HG02840 (cell line): Measurements from ENCODE around the gene SENP8.

Experiments
- ATAC-seq: cut with Tn5 transposase; IDR thresholded peaks from one replicate; pipeline ENCODE4 v1.9.1; 2021; ENCODE audit warnings: mild to moderate bottlenecking, moderate library complexity, moderate number of reproducible peaks; ENCODE audit not compliant: unreplicated experiment, low FRiP score

The SENP8 gene

GRCh38 chr15:72112805-72113204 is 5.4 kb upstream of the SENP8 start:
- ATAC-seq = no peak

GRCh38 chr15:72113347-72114031 is 4.7 kb upstream of the SENP8 start:
- no peak for ATAC-seq

GRCh38 chr15:72116731-72117485 is 1.3 kb upstream of the SENP8 start:
- ATAC-seq = no peak

- peak; percentile 65 for ATAC-seq
Measured at GRCh38 chr15:72117486-72118016, 652 bp upstream of the SENP8 start.

GRCh38 chr15:72124218-72124617 is 6.0 kb downstream of the SENP8 start:
- no peak for ATAC-seq

- ATAC-seq = no peak
Measured at GRCh38 chr15:72127724-72128322, 9.6 kb downstream of the SENP8 start.

- ATAC-seq = no peak
Measured at GRCh38 chr15:72128359-72128758, 10.2 kb downstream of the SENP8 start.

- ATAC-seq = no peak
Measured at GRCh38 chr15:72130272-72130671, 12.1 kb downstream of the SENP8 start.

- ATAC-seq = no peak
Measured at GRCh38 chr15:72131922-72132321, 13.7 kb downstream of the SENP8 start.

- ATAC-seq = no peak
Measured at GRCh38 chr15:72133211-72133610, 15.0 kb downstream of the SENP8 start.

GRCh38 chr15:72135719-72136118 is 17.5 kb downstream of the SENP8 start:
- no peak for ATAC-seq

- ATAC-seq = no peak
Measured at GRCh38 chr15:72136170-72137051, 18.2 kb downstream of the SENP8 start.

- no peak for ATAC-seq
Measured at GRCh38 chr15:72139667-72140066, 21.5 kb downstream of the SENP8 start.

GRCh38 chr15:72140088-72140487 is 21.9 kb downstream of the SENP8 start:
- ATAC-seq = no peak

- peak; percentile 99 for ATAC-seq
Measured at GRCh38 chr15:72141171-72142084, 23.2 kb downstream of the SENP8 start.

- ATAC-seq = no peak
Measured at GRCh38 chr15:72146221-72146620, 28.0 kb downstream of the SENP8 start.

GRCh38 chr15:72146934-72147333 is 28.7 kb downstream of the SENP8 start:
- no peak for ATAC-seq

- ATAC-seq = no peak
Measured at GRCh38 chr15:72147418-72147817, 29.2 kb downstream of the SENP8 start.

- no peak for ATAC-seq
Measured at GRCh38 chr15:72153269-72154000, 35.2 kb downstream of the SENP8 start.
